H1 (cell line): ENCODE measurements around the gene ATG5.

ENCODE experiments used
- CEBPB ChIP-seq: IDR thresholded peaks from 2 replicates; pipeline ENCODE4 v1.6.1; 2012; ENCODE audit warnings: low read depth, low read length
- CTCF ChIP-seq, 3 experiments: IDR thresholded peaks; 1 replicate in 2 of 3; 2 replicates in 1 of 3; pipeline versions ENCODE4 v1.5.1 to v1.6.1; 2011; ENCODE audit warnings: low read length in 3 of 3, mild to moderate bottlenecking in 3 of 3, inconsistent platforms in 2 of 3, low read depth in 1 of 3, moderate library complexity in 1 of 3; ENCODE audit not compliant: insufficient read depth in 1 of 3; ENCODE audit errors: control extremely low read depth in 1 of 3
- EP300 ChIP-seq, 2 experiments: IDR thresholded peaks; 1 replicate in 1 of 2; 2 replicates in 1 of 2; pipeline ENCODE4 v1.6.1; 2011 to 2012; ENCODE audit warnings: low read depth in 2 of 2, low read length in 2 of 2, mild to moderate bottlenecking in 2 of 2, borderline replicate concordance in 1 of 2, inconsistent platforms in 1 of 2, moderate library complexity in 1 of 2
- EZH2 ChIP-seq: fragments of 200-600 bp; sonication (generic); IDR thresholded peaks from 2 replicates; pipeline ENCODE4 v1.7.1; 2012; ENCODE audit warnings: low read depth, mild to moderate bottlenecking, moderate library complexity, low read length, inconsistent platforms; ENCODE audit not compliant: severe bottlenecking
- HDAC6 ChIP-seq: IDR thresholded peaks from one replicate; pipeline ENCODE4 v1.7.1; 2012; ENCODE audit warnings: low read depth, mild to moderate bottlenecking, inconsistent platforms, low read length, moderate library complexity
- MAX ChIP-seq: IDR thresholded peaks from 2 replicates; pipeline ENCODE4 v1.6.1; 2012; ENCODE audit warnings: inconsistent platforms
- PHF8 ChIP-seq: fragments of 200-600 bp; sonication (generic); conservative IDR thresholded peaks from 2 replicates; pipeline ENCODE4 v1.7.1; 2012; ENCODE audit warnings: low read depth, mild to moderate bottlenecking, inconsistent platforms, low read length, moderate library complexity
- POLR2A ChIP-seq, 2 experiments: IDR thresholded peaks; 1 replicate in 1 of 2; 2 replicates in 1 of 2; pipeline ENCODE4 v1.6.1; 2011; ENCODE audit warnings: low read depth in 2 of 2, low read length in 2 of 2, mild to moderate bottlenecking in 2 of 2; ENCODE audit errors: control extremely low read depth in 1 of 2
- RFX5 ChIP-seq: IDR thresholded peaks from 2 replicates; pipeline ENCODE4 v1.6.1; 2011; ENCODE audit warnings: low read depth, low read length, improper control_type of control experiment, borderline replicate concordance
- SP4 ChIP-seq: IDR thresholded peaks from 2 replicates; pipeline ENCODE4 v1.6.1; 2012; ENCODE audit warnings: low read length, inconsistent platforms
- TAF1 ChIP-seq: IDR thresholded peaks from 2 replicates; pipeline ENCODE4 v1.6.1; 2011; ENCODE audit warnings: mild to moderate bottlenecking, low read depth, low read length
- TBP ChIP-seq: IDR thresholded peaks from 2 replicates; pipeline ENCODE4 v1.6.1; 2011; ENCODE audit warnings: low read depth, low read length, improper control_type of control experiment
- USF2 ChIP-seq: IDR thresholded peaks from 2 replicates; pipeline ENCODE4 v1.6.1; 2011; ENCODE audit warnings: low read length, improper control_type of control experiment
- YY1 ChIP-seq: IDR thresholded peaks from 2 replicates; pipeline ENCODE4 v1.6.1; 2011; ENCODE audit warnings: low read depth, mild to moderate bottlenecking, low read length

GRCh38 chr6:106199331-106199730, 126.2 kb downstream of the ATG5 start:
- TF ChIP-seq SP4: no peak
- TF ChIP-seq RFX5: no peak
- TF ChIP-seq CTCF (IDR thresholded peaks at IDR 0.05; ENCODE audit: control extremely low read depth in 1 of 3, insufficient read depth in 1 of 3, low read depth in 1 of 3, low read length in 3 of 3): no peak
- TF ChIP-seq POLR2A (IDR thresholded peaks at IDR 0.05; ENCODE audit: control extremely low read depth in 1 of 2, low read depth in 2 of 2, low read length in 2 of 2): no peak
- no peak for TF ChIP-seq EP300 (IDR thresholded peaks at IDR 0.05; ENCODE audit: borderline replicate concordance in 1 of 2, low read depth in 2 of 2, low read length in 2 of 2)
- no peak for TF ChIP-seq PHF8
- TF ChIP-seq CEBPB: no peak
- no peak for TF ChIP-seq YY1
- TF ChIP-seq USF2: no peak
- no peak for TF ChIP-seq TAF1
- TF ChIP-seq EZH2: no peak
- TF ChIP-seq TBP: no peak
- TF ChIP-seq MAX: no peak
- TF ChIP-seq HDAC6: no peak
